Esophagus squamous epithelium (tissue), 5 donors: Measurements from ENCODE around the gene NAA16. TPM values are rescaled to one million over a fixed set of nuclear protein-coding genes. Genes with fewer than 3 reads are reported as not detected.

Source experiments
- DNase-seq: peaks from one replicate; lab custom pipeline; 2025; lab: John Stamatoyannopoulos, UW
- H3K27ac ChIP-seq, 4 donors: fragments of 200-600 bp; sonication (generic); one replicate each; pipeline ENCODE4 v1.5.1; 2016 to 2019; ENCODE audit warnings: mild to moderate bottlenecking in 1 of 4
- H3K27me3 ChIP-seq, 4 donors: fragments of 200-600 bp; sonication (generic); 1 replicate in 3 of 4; 2 replicates in 1 of 4; pipeline versions ENCODE4 v1.5.1 to v1.6.0; 2017 to 2021; ENCODE audit warnings: antibody characterized with exemption in 1 of 4
- H3K36me3 ChIP-seq, 3 donors: fragments of 200-600 bp; sonication (generic); one replicate each; pipeline ENCODE4 v1.5.1; 2016 to 2019
- H3K4me1 ChIP-seq, 3 donors: fragments of 200-600 bp; sonication (generic); one replicate each; pipeline ENCODE4 v1.5.1; 2017 to 2019
- H3K4me3 ChIP-seq, 4 donors: fragments of 200-600 bp; sonication (generic); 1 replicate in 3 of 4; 2 replicates in 1 of 4; pipeline ENCODE4 v1.5.1; 2016 to 2019; ENCODE audit warnings: mild to moderate bottlenecking in 2 of 4, moderate library complexity in 1 of 4
- H3K9me3 ChIP-seq, 3 donors: fragments of 200-600 bp; sonication (generic); one replicate each; pipeline ENCODE4 v1.5.1; 2016 to 2019
- CTCF ChIP-seq, 6 experiments: fragments of 450-650 bp in 4 of 6; fragments of 200-600 bp in 2 of 6; sonication (generic) in 2 of 6; IDR thresholded peaks; one replicate each; pipeline ENCODE4 v1.5.1; 2016 to 2019; ENCODE audit warnings: antibody characterized with exemption in 6 of 6, mild to moderate bottlenecking in 4 of 6, moderate library complexity in 4 of 6
- POLR2A ChIP-seq, 4 donors: fragments of 450-650 bp; IDR thresholded peaks; one replicate each; pipeline ENCODE4 v1.6.1; 2017; ENCODE audit warnings: antibody characterized with exemption in 4 of 4, mild to moderate bottlenecking in 4 of 4, moderate library complexity in 3 of 4
- WGBS, 2 donors: methylation state at CpG; one replicate each; pipeline ENCODE4 v1.1.5; 2018; 5-methylcytosine and 5-hydroxymethylcytosine counted together
- intact Hi-C: fragments of 100-400 bp; cut with DNase I; formaldehyde crosslinking; loops from one replicate; pipeline ENCODE4 v1.15.0; 2022
- total RNA-seq, 4 donors: library from RNA; depleted of rRNA; stranded (reverse); fragments of >200 nt; gene quantifications; one replicate each; pipeline ENCODE4 v1.1.0, GENCODE V29; 2016
- donor health status: DM: yes; HTN: yes; CAD: no.

The NAA16 gene
- total RNA-seq, 4 donors from 2014 or later, result 8.1 to 21.4 (median 12.1) TPM

GRCh38 chr13:41389580-41389979, 78.5 kb downstream of the NAA16 start:
- DNase-seq, result no peak
- WGBS, 2 donors, result 80% methylated on average over 1 of the region's 1 CpG; no CpG with 5 or more reads in 1 of the 2 donors
- no peaks in the 10 kb centered on the region for H3K9me3 ChIP-seq
- TF ChIP-seq POLR2A (IDR thresholded peaks at IDR 0.05) (no peak), CTCF (IDR thresholded peaks at IDR 0.05) (no peak)
- H3K4me1 ChIP-seq, result peaks cover 0 to 7% (median 0%) of the 10 kb centered on the region in 3 donors
- intact Hi-C loops, result no loop called here
- no peaks in the 10 kb centered on the region for H3K36me3 ChIP-seq
- no peak overlapping the region for H3K4me3 ChIP-seq
- H3K27ac ChIP-seq, result no peak overlapping the region
- no peaks in the 10 kb centered on the region for H3K27me3 ChIP-seq

- no peaks in the 10 kb centered on the region for H3K9me3 ChIP-seq
- TF ChIP-seq POLR2A (IDR thresholded peaks at IDR 0.05) (no peak), CTCF (IDR thresholded peaks at IDR 0.05) (no peak)
- no peaks in the 10 kb centered on the region for H3K36me3 ChIP-seq
- H3K27me3 ChIP-seq, result no peaks in the 10 kb centered on the region
- peaks cover 0 to 16% (median 0%) of the 10 kb centered on the region in 3 donors for H3K4me1 ChIP-seq
- WGBS, 2 donors, result 71 to 86% methylated on average over 1 of the region's 1 CpG
- intact Hi-C loops, result loop anchor here (10.0 kb wide), 1 partner anchor 271 kb away; no protein-coding TSS in a partner anchor
- no peak overlapping the region for H3K4me3 ChIP-seq
- H3K27ac ChIP-seq, result no peak overlapping the region
- no peak for DNase-seq
These were observed 83.1 kb downstream of the NAA16 start for GRCh38 chr13:41394166-41394565.

DNA sequence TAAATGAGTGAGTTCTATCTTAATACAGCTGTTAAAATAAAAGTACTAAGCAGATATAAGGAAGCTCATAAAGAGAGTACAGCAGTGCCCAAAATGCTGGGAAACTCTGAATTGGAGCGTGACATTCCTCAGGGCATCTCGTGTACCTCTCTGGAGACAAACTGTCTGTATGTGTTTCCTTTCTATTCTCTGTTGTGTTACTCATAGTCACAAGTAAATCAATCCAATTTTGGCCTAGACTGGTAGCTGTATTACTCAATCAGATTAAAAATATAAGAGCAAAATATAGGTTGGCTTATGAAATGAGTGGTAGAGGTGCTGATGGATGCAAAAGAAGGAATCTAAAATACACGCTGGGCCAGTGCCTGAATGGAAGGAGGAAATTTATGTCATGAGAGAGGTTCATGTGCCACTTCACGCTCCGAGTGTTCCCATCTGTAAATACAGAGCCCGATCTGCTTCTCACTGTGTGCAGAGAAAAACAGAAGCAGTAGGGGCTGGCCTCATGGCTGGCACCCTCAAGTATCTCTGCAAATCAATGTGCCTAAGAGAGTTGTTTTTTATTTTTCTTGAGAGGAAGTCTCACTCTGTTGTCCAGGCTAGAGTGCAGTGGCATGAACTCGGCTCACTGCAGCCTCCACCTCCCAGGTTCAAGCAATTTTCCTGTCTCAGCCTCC, 87.6 kb downstream of the NAA16 start:
- H3K27me3 ChIP-seq, result no peaks in the 10 kb centered on the region
- H3K4me1 ChIP-seq, result peaks cover 0 to 12% (median 0%) of the 10 kb centered on the region in 3 donors
- DNase-seq, result no peak
- TF ChIP-seq CTCF (IDR thresholded peaks at IDR 0.05), result no peak
- no peak for TF ChIP-seq POLR2A (IDR thresholded peaks at IDR 0.05)
- H3K4me3 ChIP-seq, result no peak overlapping the region
- H3K36me3 ChIP-seq, result no peaks in the 10 kb centered on the region
- no peak overlapping the region for H3K27ac ChIP-seq
- 64 to 75% methylated on average over 7 of the region's 7 CpGs for WGBS, 2 donors
- intact Hi-C loops, result loop anchor here (10.0 kb wide), 1 partner anchor 266 kb away; no protein-coding TSS in a partner anchor
- H3K9me3 ChIP-seq, result no peaks in the 10 kb centered on the region

DNA sequence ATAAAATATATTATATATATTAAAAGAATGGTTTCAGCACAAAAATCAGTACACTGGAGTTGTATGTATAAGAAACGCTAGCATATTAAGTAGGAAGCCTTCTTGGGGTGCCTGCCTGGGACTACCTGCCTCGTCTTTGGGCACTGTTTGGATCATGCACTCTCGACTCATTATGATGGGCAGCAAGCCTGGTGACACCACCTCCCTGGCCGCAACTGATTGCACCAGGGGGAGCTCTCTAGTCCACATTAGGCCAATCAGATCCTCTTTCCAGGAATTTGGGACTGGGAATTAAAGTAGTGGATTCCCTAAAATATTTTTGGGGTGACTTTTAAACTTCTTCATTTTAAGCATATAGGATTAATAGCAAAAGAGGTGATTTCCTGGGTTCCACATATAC, 90.3 kb downstream of the NAA16 start:
- H3K4me3 ChIP-seq, result no peak overlapping the region
- intact Hi-C loops, result no loop called here
- no peaks in the 10 kb centered on the region for H3K27me3 ChIP-seq
- H3K4me1 ChIP-seq, result peaks cover 0 to 12% (median 0%) of the 10 kb centered on the region in 3 donors
- H3K27ac ChIP-seq, result no peak overlapping the region
- H3K9me3 ChIP-seq, result no peaks in the 10 kb centered on the region
- TF ChIP-seq CTCF (IDR thresholded peaks at IDR 0.05) (no peak), POLR2A (IDR thresholded peaks at IDR 0.05) (no peak)
- WGBS, 2 donors, result 78 to 85% methylated on average over 4 of the region's 4 CpGs
- DNase-seq, result no peak
- H3K36me3 ChIP-seq, result no peaks in the 10 kb centered on the region

DNA sequence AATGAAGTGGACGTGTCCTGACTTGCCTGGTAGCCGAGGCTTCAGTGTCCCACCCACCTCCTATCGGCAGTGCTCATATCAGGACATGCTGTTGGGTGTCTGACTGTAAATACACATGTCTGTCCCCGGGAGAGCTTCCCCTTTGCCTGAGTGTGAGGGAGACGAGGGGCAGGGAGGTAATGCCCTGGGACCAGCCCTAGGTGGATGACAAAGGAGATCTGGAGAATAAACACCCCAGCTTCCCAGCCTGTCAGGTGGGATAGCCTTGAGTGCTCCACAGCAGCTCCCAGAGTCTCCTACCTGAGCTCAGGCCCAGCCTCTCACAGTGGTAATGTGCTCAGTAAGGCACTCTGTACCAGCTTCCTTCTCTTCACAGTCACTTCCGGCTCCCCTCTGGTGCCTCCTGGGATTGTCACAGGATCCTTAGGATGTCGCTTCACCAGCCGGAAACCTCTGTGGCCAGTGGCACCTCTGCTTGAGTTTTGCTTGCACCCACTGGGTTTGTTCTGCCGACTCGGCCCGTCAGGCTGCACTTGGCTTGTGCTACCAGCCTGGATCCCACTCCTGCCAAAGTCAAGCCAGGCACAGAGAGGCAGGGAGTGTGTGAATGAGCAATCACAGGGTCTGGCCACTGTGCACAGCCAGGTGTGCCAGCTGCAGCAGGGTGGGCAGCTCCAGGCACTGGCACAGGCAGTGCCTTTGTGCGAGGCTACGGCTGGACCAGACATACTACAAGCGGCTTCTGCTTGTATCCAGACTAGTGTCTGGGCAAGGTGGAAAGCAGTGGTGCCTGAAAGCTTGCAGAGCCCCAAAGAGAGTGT, 91.8 kb downstream of the NAA16 start:
- no peak for TF ChIP-seq POLR2A (IDR thresholded peaks at IDR 0.05)
- no peak for TF ChIP-seq CTCF (IDR thresholded peaks at IDR 0.05)
- Histone ChIP-seq H3K9me3 (no peaks in the 10 kb centered on the region), H3K27ac (no peak overlapping the region), H3K27me3 (no peaks in the 10 kb centered on the region), H3K36me3 (no peaks in the 10 kb centered on the region), H3K4me1 (peaks cover 0 to 11% (median 0%) of the 10 kb centered on the region in 3 donors), H3K4me3 (no peak overlapping the region)
- 82 to 86% methylated on average over 7 to 13 of the region's 14 CpGs for WGBS, 2 donors
- no peak for DNase-seq
- intact Hi-C loops, result no loop called here
